Transverse colon (tissue), 4 donors: ENCODE measurements around the gene CYP19A1. TPM values are rescaled to one million over a fixed set of nuclear protein-coding genes. Genes with fewer than 3 reads are reported as not detected.

ENCODE experiments used
- DNase-seq: peaks from one replicate; pipeline ENCODE4 v3.0.0-alpha.2; 2019
- H3K27ac ChIP-seq, 4 donors: fragments of 200-600 bp; sonication (generic); 2 replicates each; pipeline ENCODE4 v1.5.1; 2016 to 2018; ENCODE audit warnings: inconsistent platforms in 4 of 4
- H3K27me3 ChIP-seq: fragments of 200-600 bp; sonication (generic); 2 replicates; pipeline ENCODE4 v1.5.1; 2017; ENCODE audit warnings: inconsistent platforms
- H3K36me3 ChIP-seq, 4 donors: fragments of 200-600 bp; sonication (generic); 2 replicates each; pipeline ENCODE4 v1.5.1; 2017 to 2019; ENCODE audit warnings: inconsistent platforms in 4 of 4
- H3K4me1 ChIP-seq, 4 donors: fragments of 200-600 bp; sonication (generic); 2 replicates each; pipeline ENCODE4 v1.5.1; 2017 to 2020; ENCODE audit warnings: inconsistent platforms in 4 of 4
- H3K4me3 ChIP-seq, 4 donors: fragments of 200-600 bp; sonication (generic); 1 replicate in 1 of 4; 2 replicates in 3 of 4; pipeline versions ENCODE4 v1.5.1 to v1.6.1; 2017 to 2019; ENCODE audit warnings: inconsistent platforms in 4 of 4
- H3K9me3 ChIP-seq, 2 donors: fragments of 200-600 bp; sonication (generic); 2 replicates each; pipeline ENCODE4 v1.5.1; 2017 to 2019; ENCODE audit warnings: inconsistent platforms in 2 of 2
- EP300 ChIP-seq: sonication (generic); formaldehyde crosslinking; IDR thresholded peaks from one replicate; pipeline ENCODE4 v1.6.1; 2017; ENCODE audit warnings: antibody characterized with exemption, low read depth
- POLR2A ChIP-seq: fragments of 450-650 bp; IDR thresholded peaks from one replicate; pipeline ENCODE4 v1.6.1; 2016; ENCODE audit warnings: antibody characterized with exemption, mild to moderate bottlenecking, moderate library complexity
- POLR2AphosphoS5 ChIP-seq, 3 donors: sonication (generic); formaldehyde crosslinking; IDR thresholded peaks; one replicate each; pipeline ENCODE4 v1.6.1; 2016; ENCODE audit warnings: antibody characterized with exemption in 3 of 3
- WGBS, 2 donors: methylation state at CpG; one replicate each; pipeline ENCODE4 v1.1.5; 2018; ENCODE audit warnings: low coverage in 1 of 2; 5-methylcytosine and 5-hydroxymethylcytosine counted together
- in situ Hi-C, 4 donors: fragments of 200-750 bp; cut with MboI; loops; one replicate each; pipeline versions ENCODE4 v1.15.0 to v1.15.1; 2017; ENCODE audit warnings: low sequenced_read_pairs in 3 of 4, low pct_ligation_motif_present in 1 of 4, low pct_unique_long_range_greater_than_20kb in 1 of 4
- intact Hi-C: fragments of 100-400 bp; cut with DNase I; formaldehyde crosslinking; loops from one replicate; pipeline ENCODE4 v1.15.1; 2023; ENCODE audit warnings: low total_unique reads
- total RNA-seq, 4 donors: library from RNA; depleted of rRNA; stranded (reverse); fragments of >200 nt; gene quantifications; one replicate each; pipeline ENCODE4 v1.1.0, GENCODE V29; 2016
- TF ChIP-seq, protein P1 (sequence below), 5 experiments: fragments of 200-600 bp in 3 of 5; fragments of 450-650 bp in 2 of 5; sonication (generic) in 3 of 5; IDR thresholded peaks; 1 replicate in 2 of 5; 2 replicates in 3 of 5; pipeline ENCODE4 v1.5.1; 2016 to 2017; ENCODE audit warnings: antibody characterized with exemption in 5 of 5, inconsistent platforms in 3 of 5, mild to moderate bottlenecking in 2 of 5, moderate library complexity in 1 of 5

The CYP19A1 gene
- total RNA-seq, 4 donors from 2014 or later = not detected

DNA sequence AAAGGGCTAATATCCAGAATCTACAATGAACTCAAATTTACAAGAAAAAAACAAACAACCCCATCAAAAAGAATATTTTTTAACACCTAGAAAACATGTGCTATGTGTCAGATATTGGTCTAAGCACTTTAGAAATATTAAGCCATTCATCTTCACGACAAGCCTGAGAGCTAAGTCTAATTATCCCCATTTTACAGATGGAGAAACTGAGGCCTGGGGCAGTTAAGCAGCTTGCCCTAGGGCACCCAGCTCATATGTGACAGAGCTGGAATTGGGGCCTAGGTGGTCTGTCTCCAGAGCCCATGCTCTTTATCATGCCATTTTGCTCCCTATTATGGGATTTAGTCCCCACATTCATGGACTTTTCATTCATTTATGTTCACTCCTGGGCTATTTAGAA is 92.8 kb downstream of the CYP19A1 start:
- Histone ChIP-seq H3K4me1 (no peaks in the 10 kb centered on the region), H3K36me3 (no peaks in the 10 kb centered on the region), H3K27ac (no peak overlapping the region), H3K9me3 (no peaks in the 10 kb centered on the region), H3K4me3 (no peak overlapping the region), H3K27me3 (peaks cover 6% of the 10 kb centered on the region)
- 86 to 100% methylated on average over 1 of the region's 1 CpG for WGBS, 2 donors
- in situ Hi-C loops = no loop called here
- no peak for DNase-seq
- intact Hi-C loops = no loop called here
- TF ChIP-seq POLR2AphosphoS5 (IDR thresholded peaks at IDR 0.05) (no peak), EP300 (no peak), POLR2A (no peak)
- TF ChIP-seq, protein P1, sequence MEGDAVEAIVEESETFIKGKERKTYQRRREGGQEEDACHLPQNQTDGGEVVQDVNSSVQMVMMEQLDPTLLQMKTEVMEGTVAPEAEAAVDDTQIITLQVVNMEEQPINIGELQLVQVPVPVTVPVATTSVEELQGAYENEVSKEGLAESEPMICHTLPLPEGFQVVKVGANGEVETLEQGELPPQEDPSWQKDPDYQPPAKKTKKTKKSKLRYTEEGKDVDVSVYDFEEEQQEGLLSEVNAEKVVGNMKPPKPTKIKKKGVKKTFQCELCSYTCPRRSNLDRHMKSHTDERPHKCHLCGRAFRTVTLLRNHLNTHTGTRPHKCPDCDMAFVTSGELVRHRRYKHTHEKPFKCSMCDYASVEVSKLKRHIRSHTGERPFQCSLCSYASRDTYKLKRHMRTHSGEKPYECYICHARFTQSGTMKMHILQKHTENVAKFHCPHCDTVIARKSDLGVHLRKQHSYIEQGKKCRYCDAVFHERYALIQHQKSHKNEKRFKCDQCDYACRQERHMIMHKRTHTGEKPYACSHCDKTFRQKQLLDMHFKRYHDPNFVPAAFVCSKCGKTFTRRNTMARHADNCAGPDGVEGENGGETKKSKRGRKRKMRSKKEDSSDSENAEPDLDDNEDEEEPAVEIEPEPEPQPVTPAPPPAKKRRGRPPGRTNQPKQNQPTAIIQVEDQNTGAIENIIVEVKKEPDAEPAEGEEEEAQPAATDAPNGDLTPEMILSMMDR (IDR thresholded peaks at IDR 0.05) = no peak

GRCh38 chr15:51244423-51244869 is 94.0 kb downstream of the CYP19A1 start:
- Histone ChIP-seq H3K9me3 (no peaks in the 10 kb centered on the region), H3K27ac (no peak overlapping the region), H3K27me3 (peaks cover 6% of the 10 kb centered on the region), H3K4me1 (no peaks in the 10 kb centered on the region), H3K36me3 (no peaks in the 10 kb centered on the region), H3K4me3 (no peak overlapping the region)
- intact Hi-C loops (no loop called here), in situ Hi-C loops (no loop called here)
- TF ChIP-seq, protein P1 (IDR thresholded peaks at IDR 0.05) = no peak
- TF ChIP-seq EP300 (no peak), POLR2AphosphoS5 (IDR thresholded peaks at IDR 0.05) (no peak), POLR2A (no peak)
- DNase-seq = no peak
- WGBS, 2 donors = 49 to 65% methylated on average over 2 of the region's 2 CpGs

GRCh38 chr15:51243774-51244173 is 94.6 kb downstream of the CYP19A1 start:
- Histone ChIP-seq H3K4me1 (no peaks in the 10 kb centered on the region), H3K4me3 (no peak overlapping the region), H3K9me3 (no peaks in the 10 kb centered on the region), H3K27me3 (peaks cover 6% of the 10 kb centered on the region), H3K27ac (no peak overlapping the region), H3K36me3 (no peaks in the 10 kb centered on the region)
- intact Hi-C loops (no loop called here), in situ Hi-C loops (no loop called here)
- no peak for DNase-seq
- TF ChIP-seq POLR2AphosphoS5 (IDR thresholded peaks at IDR 0.05) = no peak
- TF ChIP-seq, protein P1 (IDR thresholded peaks at IDR 0.05) = no peak
- TF ChIP-seq EP300 = no peak
- TF ChIP-seq POLR2A = no peak

DNA sequence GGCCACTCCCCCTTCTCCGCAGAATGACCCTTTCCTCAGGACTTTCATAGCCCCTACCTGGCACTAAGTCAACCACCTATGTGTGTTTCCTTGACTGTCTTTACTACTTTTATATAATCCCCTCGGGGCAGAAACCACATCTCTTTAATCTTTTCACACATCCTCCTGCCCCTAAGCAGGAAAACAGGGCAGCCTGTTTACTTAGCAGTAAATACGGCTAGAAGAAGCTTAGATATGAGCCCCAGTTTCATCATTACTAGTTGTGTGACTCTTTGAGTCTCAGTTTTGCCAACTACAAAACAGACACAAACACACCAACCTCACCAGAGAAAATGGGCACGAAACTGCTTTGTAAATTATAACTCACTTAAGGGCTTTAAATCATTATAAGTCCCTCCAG is 98.3 kb downstream of the CYP19A1 start:
- H3K9me3 ChIP-seq = no peaks in the 10 kb centered on the region
- no peak overlapping the region for H3K4me3 ChIP-seq
- DNase-seq = no peak
- peaks cover 27% of the 10 kb centered on the region for H3K27me3 ChIP-seq
- intact Hi-C loops = no loop called here
- no peak for TF ChIP-seq POLR2AphosphoS5 (IDR thresholded peaks at IDR 0.05)
- TF ChIP-seq POLR2A = no peak
- TF ChIP-seq, protein P1 (IDR thresholded peaks at IDR 0.05) = no peak
- no peak for TF ChIP-seq EP300
- no peak overlapping the region for H3K27ac ChIP-seq
- WGBS, 2 donors = 18 to 30% methylated on average over 2 to 4 of the region's 4 CpGs
- no peaks in the 10 kb centered on the region for H3K36me3 ChIP-seq
- in situ Hi-C loops = no loop called here
- no peaks in the 10 kb centered on the region for H3K4me1 ChIP-seq
